NCI-H2107 treated with DMSO at 0.1 percent for 48 hours (cell line): Measurements from ENCODE around the gene MST1.

Experiments
- DNase-seq: peaks from one replicate; lab custom pipeline; 2025; ENCODE audit not compliant: unreplicated experiment; lab: John Stamatoyannopoulos, UW

MST1 gene

GRCh38 chr3:49689046-49689907 is at the start of gene MST1, which contains the start of gene RNF123:
Gene MST1 (minus strand): TSS chr3:49689474. CDS start chr3:49688691, 783 bp downstream.
Gene RNF123 (plus strand): TSS chr3:49689557. CDS start chr3:49691166, 1,609 bp downstream.
- no peak for DNase-seq

GRCh38 chr3:49738067-49738713 is 48.9 kb upstream of the MST1 start:
- no peak for DNase-seq

DNA sequence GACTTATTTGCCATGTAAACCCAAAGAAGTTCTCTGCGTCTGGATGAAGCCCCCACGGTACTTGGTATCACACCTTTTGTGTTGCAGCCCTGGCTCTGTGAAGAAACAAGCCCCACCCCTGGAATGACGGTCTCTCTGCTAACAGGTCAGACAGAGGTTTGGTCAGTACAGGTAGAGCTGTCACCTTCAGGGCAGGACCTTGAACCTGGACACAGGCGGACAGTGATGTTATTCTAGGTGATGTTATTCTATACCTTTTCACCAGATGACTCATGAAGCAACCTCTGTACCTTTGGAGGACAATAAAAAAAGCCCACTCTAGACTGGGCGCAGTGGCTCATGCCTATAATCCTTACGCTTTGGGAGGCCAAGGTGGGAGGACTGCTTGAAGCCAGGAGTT is 45.5 kb upstream of the MST1 start:
- DNase-seq: no peak

DNA sequence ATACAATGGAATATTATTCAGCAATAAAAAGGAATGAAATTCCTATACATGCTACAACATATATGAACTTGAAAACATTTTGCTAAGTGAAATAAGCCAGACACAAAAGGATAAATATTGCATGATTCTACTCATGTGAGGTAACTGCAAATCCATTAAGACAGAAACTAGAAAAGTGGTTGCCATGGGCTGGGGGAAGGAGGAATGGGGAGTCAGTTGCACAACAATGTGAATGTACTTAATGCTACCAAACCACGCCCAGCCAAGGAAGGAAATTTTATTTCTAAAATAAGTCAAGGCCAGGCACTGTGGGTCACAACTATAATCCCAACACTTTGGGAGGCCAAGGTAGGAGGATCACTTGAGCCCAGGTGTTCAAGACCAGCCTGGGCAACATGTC is 44.3 kb upstream of the MST1 start:
- no peak for DNase-seq

DNA sequence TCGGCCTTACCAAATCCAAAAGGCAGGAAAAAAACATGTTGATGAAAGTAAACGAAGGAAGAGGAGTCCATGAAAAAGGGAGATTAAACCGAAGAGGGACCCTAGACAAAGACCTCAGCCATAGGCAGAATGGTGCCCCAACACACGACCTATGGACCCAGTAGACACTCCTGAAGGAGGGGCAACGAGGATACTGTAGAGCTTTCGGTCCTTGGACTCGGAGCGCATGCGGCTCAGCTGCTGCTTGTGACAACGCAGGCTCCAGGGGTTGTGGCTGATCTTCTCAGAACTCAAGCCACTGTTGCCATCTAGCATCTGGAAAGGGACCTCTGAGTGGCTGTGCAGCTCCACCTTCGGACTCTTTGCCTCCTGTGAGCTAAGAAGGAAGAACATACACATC is 43.3 kb upstream of the MST1 start:
- no peak for DNase-seq

DNA sequence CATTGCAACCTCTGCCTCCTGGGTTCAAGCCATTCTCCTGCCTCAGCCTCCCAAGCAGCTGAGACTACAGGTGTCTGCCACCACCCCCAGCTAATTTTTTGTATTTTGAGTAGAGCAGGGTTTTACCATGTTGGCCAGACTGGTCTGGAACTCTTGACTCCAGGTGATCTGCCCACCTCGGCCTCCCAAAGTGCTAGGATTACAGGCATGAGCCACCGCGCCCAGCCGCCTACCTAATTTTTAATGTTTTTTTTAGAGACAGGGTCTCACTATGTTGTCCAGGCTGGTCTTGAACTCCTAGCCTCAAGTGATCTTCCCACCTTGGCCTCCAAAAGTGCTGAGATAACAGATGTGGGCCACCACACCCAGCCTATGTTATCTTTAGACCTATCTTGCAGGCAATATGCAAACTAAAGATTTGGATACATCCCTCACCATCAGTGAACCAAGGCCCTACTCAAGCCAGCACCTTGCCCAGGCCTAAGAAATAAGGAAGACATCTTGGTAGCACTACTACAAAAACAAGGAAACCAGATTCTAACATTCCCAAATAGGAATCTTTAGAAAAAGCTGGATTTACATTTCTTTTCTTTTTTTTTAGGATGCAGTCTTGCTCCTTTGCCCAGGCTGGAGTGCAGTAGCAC is 40.8 kb upstream of the MST1 start:
- DNase-seq: no peak

DNA sequence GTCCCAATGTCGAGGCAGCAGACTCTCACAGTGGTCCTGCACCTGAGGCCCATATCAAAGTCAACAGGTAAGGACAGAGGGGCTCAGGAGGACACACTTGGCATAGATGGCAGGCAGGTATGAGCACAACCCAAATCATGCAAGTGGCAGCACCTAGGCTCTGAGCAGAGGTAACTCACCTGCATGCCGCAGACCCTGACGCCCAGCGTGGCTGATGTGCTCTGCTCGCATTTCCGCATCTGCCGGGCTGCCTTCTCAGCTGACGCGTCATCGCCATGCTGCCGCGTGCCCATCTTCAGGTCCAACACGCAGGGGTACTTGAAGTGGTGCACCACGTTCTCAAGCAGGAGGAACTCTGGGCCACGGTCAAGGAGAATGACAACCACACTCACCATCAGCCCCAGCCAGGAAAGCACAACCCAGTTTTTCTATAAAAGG is 38.7 kb upstream of the MST1 start:
- no peak for DNase-seq

DNA sequence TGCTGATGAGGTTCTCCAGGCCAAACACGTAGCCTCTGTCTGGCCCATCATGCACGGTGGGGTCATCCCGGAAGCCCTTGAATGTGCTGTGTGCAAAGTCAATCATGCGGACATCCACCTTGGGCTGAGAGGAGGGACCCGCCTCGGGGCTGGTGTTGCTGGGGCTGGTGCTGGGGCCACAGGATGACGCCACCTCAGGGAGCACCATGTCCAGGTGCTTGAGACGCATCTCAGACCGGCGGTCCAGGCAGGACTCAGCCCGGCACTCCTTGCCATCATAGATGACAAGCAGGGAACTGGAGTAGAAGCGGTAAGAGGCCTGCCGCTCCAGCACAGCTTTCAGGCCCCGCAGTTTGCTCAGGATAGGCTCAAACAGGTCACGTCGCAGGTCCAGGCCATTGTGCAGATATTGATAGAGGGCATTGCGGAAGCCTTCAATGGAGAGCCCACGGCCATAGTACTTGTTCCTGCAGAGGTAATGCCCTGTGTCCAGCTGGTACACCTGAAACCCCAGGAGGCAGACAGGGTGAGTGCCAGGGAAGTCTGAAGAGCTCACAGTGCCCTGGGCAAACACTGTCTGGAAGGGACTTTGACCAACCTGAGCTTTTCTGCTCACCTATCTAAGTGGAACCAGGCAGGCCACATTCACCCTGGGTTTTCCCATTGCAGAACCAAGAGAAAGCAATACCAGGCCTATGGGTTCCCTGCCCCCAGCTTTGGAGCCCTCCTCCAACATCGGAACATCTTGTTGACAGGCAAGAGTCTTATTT is 38.1 kb upstream of the MST1 start:
- DNase-seq: no peak

DNA sequence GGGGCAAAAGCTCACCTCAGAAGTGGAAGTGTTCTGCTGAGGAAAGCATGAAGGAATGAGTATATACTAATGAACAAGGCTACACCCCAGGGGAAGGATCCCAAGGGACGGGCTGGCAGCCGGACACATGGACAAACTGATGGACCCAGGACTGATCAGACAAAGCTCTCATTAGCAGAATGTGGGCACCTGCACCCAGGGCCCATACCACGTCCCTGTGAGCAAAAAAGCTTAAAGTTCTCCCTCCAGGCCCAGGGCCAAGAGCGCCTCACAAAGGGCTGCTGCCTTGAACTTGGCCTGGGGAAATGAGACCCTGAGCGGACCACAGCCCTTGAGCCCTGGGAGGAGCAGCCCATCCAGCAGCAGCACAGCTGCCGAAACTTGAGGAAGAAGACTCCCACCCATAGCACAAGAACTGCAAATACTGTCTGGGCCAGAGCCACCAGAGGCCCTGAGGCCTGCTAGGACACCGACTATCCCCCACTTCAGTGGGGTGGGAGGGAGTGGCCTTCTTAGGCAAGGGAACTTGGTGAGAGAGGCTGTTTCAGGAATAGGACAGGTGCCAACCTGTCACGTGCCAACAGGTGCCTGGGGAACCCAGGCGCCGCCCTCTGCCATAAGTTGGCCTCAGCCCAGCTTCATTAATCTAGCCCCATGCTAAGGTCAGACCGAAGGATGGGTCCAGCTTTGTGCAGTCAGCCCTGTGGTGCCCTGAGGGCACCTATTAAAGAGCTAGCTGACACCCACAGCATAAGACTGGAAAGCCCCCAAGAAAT is 36.8 kb upstream of the MST1 start:
- no peak for DNase-seq

DNA sequence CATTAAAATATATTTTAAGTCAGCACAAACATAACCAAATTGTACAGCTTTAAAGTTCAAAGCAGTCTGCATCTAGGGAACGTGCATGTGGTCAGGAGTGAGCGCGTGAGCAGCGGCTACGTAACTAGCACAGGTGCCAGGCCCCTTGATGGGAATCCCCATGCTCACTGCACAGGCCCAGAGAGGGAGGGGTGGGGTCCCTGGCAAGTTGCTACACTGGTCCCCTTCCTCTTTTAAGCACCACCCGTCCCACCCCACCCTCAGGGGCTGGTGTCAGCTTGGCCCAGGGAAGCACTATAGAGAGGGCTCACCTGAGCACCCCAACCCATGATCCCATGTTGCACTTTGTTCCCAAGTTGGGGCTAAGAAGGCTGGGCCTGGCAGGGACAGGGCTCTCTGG is 35.3 kb upstream of the MST1 start:
- no peak for DNase-seq

- peak; percentile 50 for DNase-seq
Measured at GRCh38 chr3:49723628-49724551, 34.6 kb upstream of the MST1 start, which contains the start of gene GMPPB. Gene GMPPB (minus strand): TSS chr3:49723951. CDS start chr3:49723726, 225 bp downstream.

GRCh38 chr3:49723296-49723627 is 34.0 kb upstream of the MST1 start:
- DNase-seq: peak; percentile 2

- DNase-seq: no peak
Measured at GRCh38 chr3:49722896-49723295, 33.6 kb upstream of the MST1 start.

GRCh38 chr3:49721896-49722781 is 32.9 kb upstream of the MST1 start:
- DNase-seq: no peak

DNA sequence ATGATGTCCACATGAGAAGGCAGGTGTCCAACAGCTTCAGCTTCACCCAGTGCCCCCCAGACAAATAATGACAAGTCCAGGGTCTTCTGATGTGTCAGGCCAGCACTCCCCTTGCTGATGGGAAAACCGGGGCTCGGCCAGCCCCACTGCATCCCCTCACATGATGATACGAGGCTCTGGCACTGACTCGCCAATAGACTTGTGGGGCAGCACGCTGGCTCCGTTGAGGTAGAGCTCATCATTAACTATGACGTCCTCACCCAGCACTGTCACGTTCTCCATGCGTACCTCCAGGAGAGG is 32.3 kb upstream of the MST1 start:
- no peak for DNase-seq

GRCh38 chr3:49720855-49721595 is 31.8 kb upstream of the MST1 start:
- no peak for DNase-seq

DNA sequence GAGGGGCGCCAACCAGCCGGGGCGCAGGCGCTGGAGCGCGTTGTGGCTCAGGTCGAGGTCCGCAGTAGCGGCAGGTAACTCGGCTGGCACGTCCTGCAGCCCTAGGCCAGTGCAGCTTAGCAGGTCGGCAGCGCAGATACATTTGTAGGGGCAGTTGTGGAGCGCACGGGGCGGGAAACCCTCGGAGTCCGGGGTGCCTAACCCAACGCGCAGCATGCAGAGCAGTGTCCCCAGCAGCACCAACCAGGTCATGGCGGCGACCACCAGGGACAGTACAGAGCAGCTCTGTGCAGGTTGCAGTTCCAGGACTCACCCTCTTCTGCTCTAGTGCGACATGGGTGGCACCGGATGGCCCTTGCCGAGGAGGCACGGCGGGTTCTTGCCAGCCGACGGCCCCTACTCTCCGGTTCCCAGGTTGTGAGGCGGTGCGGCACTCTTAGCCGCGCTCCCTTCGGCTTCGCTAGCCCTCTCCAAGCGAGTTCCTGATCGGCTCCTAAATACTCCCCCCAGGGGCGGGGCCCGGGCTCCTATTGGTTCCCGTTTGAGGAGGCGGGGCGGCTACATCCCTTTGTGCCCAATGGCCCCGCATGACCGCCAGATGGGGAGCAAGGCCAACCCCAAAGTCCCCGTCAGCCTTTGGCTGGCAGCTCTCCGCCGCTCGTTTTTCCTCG is 30.1 kb upstream of the MST1 start, which contains the start of gene AMIGO3:
AMIGO3 (minus strand) TSS at position 471 of the 671 bp plus-strand sequence; CDS start at position 252, 219 bp downstream.
- no peak for DNase-seq
